Measurements from ENCODE around the gene ADAMTSL1. TPM values are rescaled to one million over a fixed set of nuclear protein-coding genes. Genes with fewer than 3 reads are reported as not detected.

The ADAMTSL1 gene
- total RNA-seq, 2 experiments from 2014 or later: not detected

DNA sequence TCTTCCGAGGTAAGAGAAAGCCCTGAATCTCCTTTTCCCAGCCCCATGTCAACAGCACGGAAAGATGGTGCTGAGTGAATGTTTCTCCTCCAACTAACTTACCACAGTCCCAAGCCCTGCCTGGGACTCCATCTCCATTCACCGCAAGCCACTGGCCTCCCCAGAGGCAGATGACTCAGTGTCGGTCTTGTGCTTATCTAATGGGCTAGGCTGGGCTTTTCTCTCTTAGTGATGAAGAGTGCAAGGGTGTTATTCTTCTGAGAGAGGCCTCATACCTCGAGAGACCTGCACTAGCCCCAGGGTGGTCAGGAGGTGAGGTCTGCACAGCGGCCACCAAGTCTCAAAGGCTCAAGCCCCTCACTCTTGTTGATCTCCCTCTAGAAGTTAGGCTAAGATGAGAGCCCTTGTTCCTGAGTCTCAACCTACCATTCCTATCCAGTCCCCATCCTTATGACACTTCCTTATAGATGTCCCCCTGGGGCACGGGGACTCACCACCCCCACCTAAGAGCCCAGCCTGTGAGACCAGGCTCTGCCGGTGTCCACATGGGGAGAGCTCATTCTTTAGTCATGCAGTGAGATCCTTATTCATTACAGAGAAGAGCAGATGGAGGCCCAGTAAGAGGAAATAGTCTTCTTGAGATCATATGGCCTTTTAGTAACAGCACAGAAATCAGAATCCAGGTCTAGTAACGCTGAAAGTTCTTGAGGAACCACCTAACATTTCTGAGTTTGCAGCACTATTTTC, 432.1 kb downstream of the ADAMTSL1 start:
- ATAC-seq: no peak
- intact Hi-C loops (cut with DNase I, micrococcal nuclease): no loop called here
- Mint-ChIP-seq H3K36me3 (ENCODE audit: low read depth) (no peaks in the 10 kb centered on the region), H3K27me3 (peaks cover 2% of the 10 kb centered on the region), H3K4me1 (no peaks in the 10 kb centered on the region), H3K27ac (no peak overlapping the region), H3K9me3 (ENCODE audit: low read depth) (peaks cover 4% of the 10 kb centered on the region), H3K4me3 (no peak overlapping the region)
- ChIA-PET CTCF (no interaction called here), POLR2A (no interaction called here)
- DNase-seq: no peak

- DNase-seq (no peak), ATAC-seq (no peak)
- Mint-ChIP-seq H3K27ac (no peak overlapping the region), H3K9me3 (ENCODE audit: low read depth) (peaks cover 4% of the 10 kb centered on the region), H3K4me1 (no peaks in the 10 kb centered on the region), H3K4me3 (no peak overlapping the region), H3K27me3 (peaks cover 2% of the 10 kb centered on the region), H3K36me3 (ENCODE audit: low read depth) (no peaks in the 10 kb centered on the region)
- ChIA-PET POLR2A (no interaction called here), CTCF (no interaction called here)
- intact Hi-C loops (cut with DNase I, micrococcal nuclease): no loop called here
Measured at GRCh38 chr9:18906656-18907395, 432.9 kb downstream of the ADAMTSL1 start.

DNA sequence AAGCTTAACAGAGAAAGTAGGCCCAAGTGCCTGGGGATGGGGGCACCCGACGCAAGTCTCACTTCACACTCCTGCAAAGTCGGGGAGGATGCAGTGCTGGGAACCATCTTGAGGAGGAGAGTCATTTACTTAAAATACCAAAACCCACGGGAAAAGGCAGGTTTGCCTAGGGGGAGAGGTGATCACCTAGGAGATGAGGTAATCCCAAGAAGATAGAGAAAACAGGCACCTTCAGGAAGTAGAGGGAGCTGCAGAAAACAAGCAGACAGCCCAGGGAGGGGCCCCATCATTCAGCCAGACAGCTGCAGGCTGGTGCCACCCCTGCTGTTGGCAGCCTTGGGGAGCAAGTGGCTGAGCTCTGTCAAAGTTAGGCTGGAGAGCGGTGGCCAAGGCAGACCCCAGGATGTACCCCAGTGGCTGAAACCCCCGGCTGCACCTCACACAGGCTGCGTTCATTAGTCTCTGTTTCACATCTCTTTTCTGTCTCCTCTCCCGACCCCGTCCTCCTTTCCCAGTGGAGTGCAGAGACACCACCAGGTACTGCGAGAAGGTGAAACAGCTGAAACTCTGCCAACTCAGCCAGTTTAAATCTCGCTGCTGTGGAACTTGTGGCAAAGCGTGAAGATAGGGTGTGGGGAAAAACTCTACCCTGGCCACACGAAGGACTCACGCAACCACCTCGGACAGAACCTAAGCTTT, 434.1 kb downstream of the ADAMTSL1 start:
- Mint-ChIP-seq H3K4me1 (no peaks in the 10 kb centered on the region), H3K36me3 (ENCODE audit: low read depth) (no peaks in the 10 kb centered on the region), H3K9me3 (ENCODE audit: low read depth) (no peaks in the 10 kb centered on the region), H3K4me3 (no peak overlapping the region), H3K27ac (no peak overlapping the region), H3K27me3 (peaks cover 4% of the 10 kb centered on the region)
- no peak for DNase-seq
- POLR2A ChIA-PET: no interaction called here
- intact Hi-C loops (cut with DNase I, micrococcal nuclease): no loop called here
- ATAC-seq: no peak
- CTCF ChIA-PET: no interaction called here

DNA sequence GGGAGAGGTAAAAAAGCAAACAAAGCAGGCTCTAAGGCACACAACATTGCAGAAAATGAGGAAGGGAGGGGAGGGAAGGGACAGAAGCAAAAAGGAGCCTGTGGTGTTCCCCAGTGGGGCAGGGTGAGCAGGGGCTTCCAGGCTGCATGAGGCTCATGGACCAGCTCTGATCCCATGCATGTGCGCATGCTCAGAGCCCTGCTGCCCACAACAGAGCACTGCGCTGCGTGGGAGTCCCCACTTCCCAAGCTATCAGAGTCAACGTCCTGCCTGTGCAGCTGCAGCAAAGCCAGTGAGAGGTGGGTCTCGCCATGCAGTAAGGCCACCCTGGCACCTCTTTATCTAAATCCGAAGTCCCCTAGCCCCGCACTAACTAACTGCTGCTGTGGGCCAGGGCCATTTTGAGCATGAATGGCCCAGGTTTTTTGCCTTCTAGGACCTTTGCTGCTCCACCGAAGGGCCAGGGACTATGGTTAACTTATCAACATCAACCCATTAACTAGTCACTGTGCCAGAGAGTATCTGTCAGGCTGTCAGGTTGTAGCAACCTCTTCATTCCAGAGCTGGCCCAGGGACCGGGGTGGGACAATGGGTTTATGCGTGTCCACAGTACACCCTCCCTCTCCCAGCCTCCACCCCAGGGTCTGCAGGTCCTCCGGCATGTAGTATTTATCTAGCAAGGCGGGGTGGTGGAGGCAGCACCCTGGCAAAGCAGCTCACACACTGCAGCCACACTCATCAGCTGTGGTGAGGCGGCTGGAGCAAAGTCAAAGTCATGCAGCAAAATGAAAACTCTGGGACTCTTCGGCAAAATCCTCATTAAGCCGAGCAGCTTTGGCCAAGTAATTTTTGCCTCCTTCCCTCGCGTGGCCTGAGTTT, 435.4 kb downstream of the ADAMTSL1 start:
- intact Hi-C loops (cut with DNase I, micrococcal nuclease): no loop called here
- H3K27ac Mint-ChIP-seq: no peak overlapping the region

GRCh38 chr9:18910435-18910834, 436.5 kb downstream of the ADAMTSL1 start:
- H3K4me3 Mint-ChIP-seq: no peak overlapping the region
- no peaks in the 10 kb centered on the region for H3K36me3 Mint-ChIP-seq (ENCODE audit: low read depth)
- ChIA-PET CTCF (no interaction called here), POLR2A (no interaction called here)
- H3K9me3 Mint-ChIP-seq (ENCODE audit: low read depth): no peaks in the 10 kb centered on the region
- DNase-seq (no peak), ATAC-seq (no peak)
- H3K27me3 Mint-ChIP-seq: peaks cover 4% of the 10 kb centered on the region
- H3K27ac Mint-ChIP-seq: no peak overlapping the region
- intact Hi-C loops (cut with DNase I, micrococcal nuclease): no loop called here
- no peaks in the 10 kb centered on the region for H3K4me1 Mint-ChIP-seq

More for the DNA sequence above, 435.4 kb downstream of the ADAMTSL1 start:
- ChIA-PET CTCF (no interaction called here), POLR2A (no interaction called here)
- ATAC-seq: no peak
- H3K4me1 Mint-ChIP-seq: no peaks in the 10 kb centered on the region
- no peak overlapping the region for H3K4me3 Mint-ChIP-seq
- H3K27me3 Mint-ChIP-seq: peaks cover 4% of the 10 kb centered on the region
- DNase-seq: no peak
- H3K9me3 Mint-ChIP-seq (ENCODE audit: low read depth): no peaks in the 10 kb centered on the region
- no peaks in the 10 kb centered on the region for H3K36me3 Mint-ChIP-seq (ENCODE audit: low read depth)

- Mint-ChIP-seq H3K36me3 (ENCODE audit: low read depth) (no peaks in the 10 kb centered on the region), H3K27ac (no peak overlapping the region), H3K9me3 (ENCODE audit: low read depth) (no peaks in the 10 kb centered on the region), H3K4me3 (no peak overlapping the region), H3K4me1 (no peaks in the 10 kb centered on the region), H3K27me3 (peaks cover 4% of the 10 kb centered on the region)
- DNase-seq (no peak), ATAC-seq (no peak)
- POLR2A ChIA-PET: no interaction called here
- intact Hi-C loops (cut with DNase I, micrococcal nuclease): no loop called here
- CTCF ChIA-PET: interaction anchor here (0.6 kb wide), 1 partner anchor 12 kb away, joined by 3 read pairs; no protein-coding TSS in a partner anchor
Measured at GRCh38 chr9:18910916-18911315, 437.0 kb downstream of the ADAMTSL1 start.

DNA sequence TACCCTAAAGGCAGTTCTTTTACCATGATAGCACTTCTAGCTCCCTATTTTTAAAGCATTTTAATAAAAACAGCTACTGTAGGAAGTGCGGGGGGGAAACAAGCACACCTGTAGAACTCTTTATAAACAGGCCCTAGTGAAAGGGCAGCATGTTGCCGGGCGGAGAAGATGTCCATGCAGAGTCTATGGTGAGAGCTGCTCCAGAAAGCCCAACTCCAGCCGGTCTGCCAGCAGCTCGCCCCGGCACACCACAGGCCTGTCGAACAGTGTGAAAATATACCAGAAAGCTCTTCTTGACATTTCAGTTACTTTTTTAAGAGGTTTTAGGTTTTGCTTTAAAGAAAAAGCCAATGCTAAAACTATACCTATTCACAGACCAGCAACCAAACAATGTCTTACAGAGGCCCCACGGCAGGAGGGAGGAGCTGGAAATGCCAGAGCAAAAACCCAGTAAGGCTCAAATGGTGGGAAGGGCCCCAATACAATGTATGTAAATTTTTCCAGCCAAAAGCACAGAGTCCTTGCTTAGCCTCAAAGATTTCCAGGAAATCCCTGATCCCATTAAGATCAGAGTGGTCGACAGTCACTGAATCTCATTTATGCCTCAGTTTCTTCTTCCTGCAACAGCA, 437.9 kb downstream of the ADAMTSL1 start:
- Mint-ChIP-seq H3K9me3 (ENCODE audit: low read depth) (no peaks in the 10 kb centered on the region), H3K27ac (no peak overlapping the region), H3K4me3 (no peak overlapping the region), H3K36me3 (ENCODE audit: low read depth) (no peaks in the 10 kb centered on the region), H3K27me3 (peaks cover 4% of the 10 kb centered on the region), H3K4me1 (no peaks in the 10 kb centered on the region)
- no peak for ATAC-seq
- ChIA-PET POLR2A (no interaction called here), CTCF (no interaction called here)
- no peak for DNase-seq
- intact Hi-C loops (cut with DNase I, micrococcal nuclease): no loop called here

DNA sequence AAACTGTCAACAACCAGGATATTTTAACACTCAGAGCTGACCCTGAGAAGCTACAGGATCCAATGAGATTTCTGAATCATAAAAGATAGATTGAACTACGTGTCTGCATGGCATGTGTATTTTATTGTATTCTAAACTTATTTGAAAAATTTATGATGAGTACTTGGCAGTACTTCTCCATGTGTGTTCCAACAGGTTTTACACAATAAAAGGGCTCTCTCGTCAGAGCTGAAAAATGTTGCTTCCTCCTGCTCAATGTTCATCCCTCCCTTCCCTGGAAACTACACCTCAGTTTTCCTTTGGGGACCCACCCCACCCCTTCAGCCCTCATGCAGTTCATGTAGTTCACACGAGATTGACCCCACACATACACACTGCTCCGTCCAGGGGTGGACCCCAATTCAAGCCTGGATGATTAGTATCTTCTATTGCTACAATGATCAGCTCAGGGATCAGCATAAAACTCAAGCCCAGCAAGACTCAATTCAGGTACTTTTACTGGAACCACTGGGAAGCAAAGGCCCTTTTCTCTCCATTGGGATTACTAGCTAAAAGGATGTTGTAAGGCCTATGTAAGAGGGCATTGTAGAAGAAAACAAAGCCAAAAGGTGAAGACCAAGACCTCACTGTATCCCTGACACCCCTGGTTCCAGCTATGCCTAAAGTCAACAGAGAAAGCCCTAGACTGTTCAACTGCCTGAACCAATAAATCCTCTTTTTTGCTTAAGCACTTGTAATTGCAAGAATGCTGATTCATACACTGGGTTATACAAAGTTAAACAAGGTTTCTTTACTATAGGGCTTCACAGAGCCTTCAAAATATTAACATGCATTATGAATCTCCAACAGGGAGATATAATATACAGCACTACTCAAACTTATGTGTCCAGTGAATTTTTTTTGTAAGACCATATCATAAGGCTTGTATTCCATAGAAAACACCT, 446.5 kb downstream of the ADAMTSL1 start:
- POLR2A ChIA-PET: no interaction called here
- Mint-ChIP-seq H3K4me1 (no peaks in the 10 kb centered on the region), H3K36me3 (ENCODE audit: low read depth) (no peaks in the 10 kb centered on the region), H3K9me3 (ENCODE audit: low read depth) (no peaks in the 10 kb centered on the region), H3K27ac (no peak overlapping the region), H3K4me3 (no peak overlapping the region), H3K27me3 (no peaks in the 10 kb centered on the region)
- CTCF ChIA-PET: interaction anchor here (0.6 kb wide), 1 partner anchor 706 kb away, joined by 3 read pairs; no protein-coding TSS in a partner anchor
- intact Hi-C loops (cut with DNase I, micrococcal nuclease): no loop called here
- ATAC-seq: no peak
- no peak for DNase-seq

- Mint-ChIP-seq H3K4me1 (no peaks in the 10 kb centered on the region), H3K9me3 (ENCODE audit: low read depth) (no peaks in the 10 kb centered on the region), H3K36me3 (ENCODE audit: low read depth) (no peaks in the 10 kb centered on the region), H3K27ac (no peak overlapping the region), H3K27me3 (no peaks in the 10 kb centered on the region), H3K4me3 (no peak overlapping the region)
- CTCF ChIA-PET: no interaction called here
- intact Hi-C loops (cut with DNase I, micrococcal nuclease): no loop called here
- DNase-seq (no peak), ATAC-seq (no peak)
- POLR2A ChIA-PET: no interaction called here
Measured at GRCh38 chr9:18921366-18922075, 447.6 kb downstream of the ADAMTSL1 start.

All from activated CD4-positive, alpha-beta T cell treated with anti-CD3 and anti-CD28 coated beads for 36 hours (primary cell).